ENCODE measurements around the gene RNASEH2A. TPM values are rescaled to one million over a fixed set of nuclear protein-coding genes. Genes with fewer than 3 reads are reported as not detected.

RNASEH2A gene
- total RNA-seq, 2 donors from 2014 or later: 8.7 to 11.5 TPM

DNA sequence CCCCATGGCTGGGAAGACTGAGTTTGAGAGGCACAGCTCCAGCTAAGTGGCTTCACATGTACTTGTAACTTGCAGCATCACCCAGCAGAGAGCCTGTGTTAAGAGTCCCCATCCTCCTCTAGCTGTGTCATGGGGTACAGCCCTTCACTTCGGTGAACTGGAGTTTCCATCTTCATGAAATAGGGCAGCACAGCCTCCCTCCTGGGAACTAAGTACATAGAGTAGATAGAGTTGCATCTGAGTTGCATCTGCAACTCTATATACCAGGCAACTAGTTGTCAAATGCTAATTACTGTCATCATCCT, 6.0 kb upstream of the RNASEH2A start:
- TF ChIP-seq, protein P1, sequence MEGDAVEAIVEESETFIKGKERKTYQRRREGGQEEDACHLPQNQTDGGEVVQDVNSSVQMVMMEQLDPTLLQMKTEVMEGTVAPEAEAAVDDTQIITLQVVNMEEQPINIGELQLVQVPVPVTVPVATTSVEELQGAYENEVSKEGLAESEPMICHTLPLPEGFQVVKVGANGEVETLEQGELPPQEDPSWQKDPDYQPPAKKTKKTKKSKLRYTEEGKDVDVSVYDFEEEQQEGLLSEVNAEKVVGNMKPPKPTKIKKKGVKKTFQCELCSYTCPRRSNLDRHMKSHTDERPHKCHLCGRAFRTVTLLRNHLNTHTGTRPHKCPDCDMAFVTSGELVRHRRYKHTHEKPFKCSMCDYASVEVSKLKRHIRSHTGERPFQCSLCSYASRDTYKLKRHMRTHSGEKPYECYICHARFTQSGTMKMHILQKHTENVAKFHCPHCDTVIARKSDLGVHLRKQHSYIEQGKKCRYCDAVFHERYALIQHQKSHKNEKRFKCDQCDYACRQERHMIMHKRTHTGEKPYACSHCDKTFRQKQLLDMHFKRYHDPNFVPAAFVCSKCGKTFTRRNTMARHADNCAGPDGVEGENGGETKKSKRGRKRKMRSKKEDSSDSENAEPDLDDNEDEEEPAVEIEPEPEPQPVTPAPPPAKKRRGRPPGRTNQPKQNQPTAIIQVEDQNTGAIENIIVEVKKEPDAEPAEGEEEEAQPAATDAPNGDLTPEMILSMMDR (IDR thresholded peaks at IDR 0.05): no peak
- TF ChIP-seq POLR2AphosphoS5 (IDR thresholded peaks at IDR 0.05): no peak
- TF ChIP-seq POLR2A (IDR thresholded peaks at IDR 0.05): no peak
- Histone ChIP-seq H3K4me3 (peak overlapping the region; percentile 50 to 67), H3K4me1 (replicated peaks) (peaks cover 8% of the 10 kb centered on the region), H3K27ac (peak overlapping the region; percentile 74 to 78), H3K27me3 (replicated peaks; ENCODE audit: insufficient read depth) (no peaks in the 10 kb centered on the region), H3K9me3 (no peaks in the 10 kb centered on the region), H3K36me3 (peaks cover 0 to 6% of the 10 kb centered on the region in 2 donors)
- intact Hi-C loops (cut with DNase I): no loop called here
- no peak for DNase-seq (ENCODE audit: low spot score)
- 40% methylated on average over 1 of the region's 1 CpG for WGBS

DNA sequence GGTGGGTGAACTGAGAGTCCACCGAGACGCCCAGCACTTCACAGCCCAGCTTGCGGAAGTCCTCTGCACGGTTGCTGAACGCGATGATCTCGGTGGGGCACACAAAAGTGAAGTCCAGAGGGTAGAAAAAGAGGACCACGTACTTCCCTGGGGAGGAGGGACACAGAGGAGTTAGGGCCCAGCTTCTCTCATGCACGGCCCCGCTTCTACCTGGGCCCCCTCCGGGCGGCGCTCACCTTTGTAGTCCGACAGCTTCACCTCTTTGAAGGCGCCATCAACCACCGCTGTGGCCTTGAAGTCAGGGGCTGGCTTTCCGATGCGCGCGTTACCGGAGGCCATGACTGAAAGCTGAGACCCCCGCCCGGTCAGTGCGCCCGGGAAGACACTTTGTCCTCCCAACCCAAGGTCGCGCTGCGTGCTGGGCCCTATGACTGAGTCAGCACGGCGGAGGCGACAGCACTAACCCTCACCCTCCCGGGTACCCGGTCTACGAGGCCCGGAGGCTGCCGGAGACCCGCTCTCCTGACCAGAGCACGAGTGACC, 5.4 kb upstream of the RNASEH2A start:
- Histone ChIP-seq H3K4me3 (peak overlapping the region; percentile 50 to 67), H3K27me3 (replicated peaks; ENCODE audit: insufficient read depth) (no peaks in the 10 kb centered on the region), H3K36me3 (peaks cover 0 to 6% of the 10 kb centered on the region in 2 donors), H3K4me1 (replicated peaks) (peaks cover 8% of the 10 kb centered on the region), H3K27ac (peak overlapping the region; percentile 74 to 78), H3K9me3 (no peaks in the 10 kb centered on the region)
- TF ChIP-seq POLR2AphosphoS5 (IDR thresholded peaks at IDR 0.05) (no peak), POLR2A (IDR thresholded peaks at IDR 0.05) (no peak)
- TF ChIP-seq, protein P1 (IDR thresholded peaks at IDR 0.05): no peak
- intact Hi-C loops (cut with DNase I): no loop called here
- WGBS: 4% methylated on average over 33 of the region's 38 CpGs
- DNase-seq (ENCODE audit: low spot score): no peak

DNA sequence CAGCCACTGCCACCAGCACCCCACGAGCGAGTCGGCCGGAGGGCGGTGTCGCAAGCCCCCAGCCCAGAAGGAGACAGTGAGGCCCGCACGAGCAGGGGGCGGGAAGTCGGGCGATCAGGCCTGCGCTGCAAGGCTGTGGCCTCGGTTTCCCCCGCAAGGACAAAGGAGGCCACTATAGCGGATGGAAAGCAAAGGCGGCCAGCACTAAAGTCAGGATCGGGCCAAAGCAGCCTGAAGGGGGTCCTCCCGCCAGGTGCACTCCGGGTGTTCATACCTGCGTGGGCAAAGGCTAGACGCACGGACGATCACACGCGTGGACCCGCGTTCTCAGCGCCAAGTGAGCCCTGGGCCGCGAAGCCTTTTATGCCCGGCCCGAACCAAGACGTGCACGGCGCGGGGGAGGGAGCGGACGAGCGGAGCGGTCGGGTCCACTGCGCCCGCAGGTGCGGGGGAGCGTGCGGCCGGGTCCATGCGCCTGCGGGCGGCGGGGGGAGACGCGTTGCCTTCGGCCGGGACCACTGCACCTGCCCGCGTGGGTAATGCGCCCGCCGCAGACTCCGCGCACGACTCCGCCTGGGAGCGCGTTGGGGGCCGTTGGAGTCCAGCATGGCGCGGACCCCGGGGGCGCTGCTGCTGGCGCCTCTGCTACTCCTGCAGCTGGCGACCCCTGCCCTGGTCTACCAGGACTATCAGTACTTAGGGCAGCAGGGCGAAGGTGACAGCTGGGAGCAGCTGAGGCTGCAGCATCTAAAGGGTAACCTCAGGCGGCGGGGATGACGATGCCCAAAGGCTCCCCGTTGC, 4.7 kb upstream of the RNASEH2A start, which contains the start of the genes PRDX2 and THSD8:
Gene PRDX2 (minus strand): TSS at position 335 of the 801 bp plus-strand sequence. CDS start 539 bp downstream, outside the sequence.
Gene THSD8 (plus strand): TSS at position 604 of the 801 bp plus-strand sequence. CDS start 3 bp downstream, at position 607.
- H3K9me3 ChIP-seq: no peaks in the 10 kb centered on the region
- TF ChIP-seq POLR2AphosphoS5 (IDR thresholded peaks at IDR 0.05) (peak; percentile 95), POLR2A (IDR thresholded peaks at IDR 0.05) (peak; percentile 95)
- TF ChIP-seq, protein P1 (IDR thresholded peaks at IDR 0.05): peak in 2 of 4 experiments; percentile 9 to 14
- DNase-seq (ENCODE audit: low spot score): peak; percentile 76
- intact Hi-C loops (cut with DNase I): no loop called here
- under 1% methylated on average over 23 of the region's 78 CpGs for WGBS
- peaks cover 8% of the 10 kb centered on the region for H3K4me1 ChIP-seq (replicated peaks)
- H3K36me3 ChIP-seq: peaks cover 0 to 6% of the 10 kb centered on the region in 2 donors
- peak within 1 kb of the TSS; percentile 74 to 78 for H3K27ac ChIP-seq
- no peaks in the 10 kb centered on the region for H3K27me3 ChIP-seq (replicated peaks; ENCODE audit: insufficient read depth)
- H3K4me3 ChIP-seq: peak within 1 kb of the TSS; percentile 50 to 67

DNA sequence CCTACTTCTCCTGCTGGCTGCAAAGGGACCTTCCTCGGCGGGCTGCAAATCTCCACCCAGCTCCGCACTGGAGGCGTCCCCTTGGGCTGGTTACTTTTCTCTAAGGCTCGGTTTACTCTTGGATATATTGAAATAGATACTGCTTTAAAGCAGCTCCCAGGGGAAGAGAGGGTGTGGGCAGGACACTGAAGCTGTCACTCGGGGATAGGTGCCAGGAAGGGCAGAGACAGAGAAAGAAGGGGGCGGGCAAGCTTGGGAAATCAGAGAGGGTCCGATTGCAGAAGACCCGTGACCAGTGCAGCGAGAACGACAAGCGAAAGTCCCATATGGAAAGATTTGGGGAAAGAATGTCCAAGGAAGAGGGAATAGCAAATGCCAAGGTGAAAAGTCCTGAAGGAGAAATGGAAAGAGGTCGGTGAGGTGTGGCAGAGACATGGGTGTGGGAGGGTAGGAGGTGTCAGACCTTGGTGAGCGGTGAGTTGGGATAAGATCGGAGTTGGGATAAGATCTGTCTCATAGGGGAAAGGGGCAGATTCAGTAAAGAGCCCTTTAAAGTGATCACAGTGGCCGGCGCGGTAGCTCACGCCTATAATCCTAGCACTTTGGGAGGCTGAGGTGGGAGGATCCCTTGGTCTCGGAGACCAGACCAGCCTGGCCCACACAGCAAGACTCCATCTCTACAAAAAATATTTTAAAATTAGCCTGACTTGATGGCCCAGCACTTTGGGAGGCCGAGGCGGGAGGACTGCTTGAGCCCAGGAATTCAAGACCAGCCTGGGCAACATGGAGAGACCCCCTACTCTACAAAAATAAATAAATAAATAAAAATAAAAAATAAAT, 3.9 kb upstream of the RNASEH2A start:
- no peak for DNase-seq (ENCODE audit: low spot score)
- intact Hi-C loops (cut with DNase I): no loop called here
- TF ChIP-seq, protein P1 (IDR thresholded peaks at IDR 0.05): no peak
- H3K4me3 ChIP-seq: peak overlapping the region; percentile 50 to 67
- H3K27me3 ChIP-seq (replicated peaks; ENCODE audit: insufficient read depth): no peaks in the 10 kb centered on the region
- peaks cover 8% of the 10 kb centered on the region for H3K4me1 ChIP-seq (replicated peaks)
- H3K36me3 ChIP-seq: peaks cover 0 to 6% of the 10 kb centered on the region in 2 donors
- no peaks in the 10 kb centered on the region for H3K9me3 ChIP-seq
- peak overlapping the region; percentile 74 to 78 for H3K27ac ChIP-seq
- 41% methylated on average over 22 of the region's 22 CpGs for WGBS
